ENCODE results near the gene IMPDH2.

The IMPDH2 gene

GRCh38 chr3:49005303-49005680 is 23.9 kb downstream of the IMPDH2 start:
- DNase-seq, result no peak

- DNase-seq, result no peak
Measured at GRCh38 chr3:49004352-49005302, 24.6 kb downstream of the IMPDH2 start.

GRCh38 chr3:49001155-49001554 is 28.0 kb downstream of the IMPDH2 start:
- no peak for DNase-seq

GRCh38 chr3:48999085-48999858 is 29.9 kb downstream of the IMPDH2 start:
- no peak for DNase-seq

- DNase-seq, result no peak
Measured at GRCh38 chr3:48997714-48998637, 31.2 kb downstream of the IMPDH2 start.

- DNase-seq, result no peak
Measured at GRCh38 chr3:48997102-48997635, 32.0 kb downstream of the IMPDH2 start.

- DNase-seq, result no peak
Measured at GRCh38 chr3:48996640-48997039, 32.6 kb downstream of the IMPDH2 start.

- no peak for DNase-seq
Measured at GRCh38 chr3:48993834-48994233, 35.4 kb downstream of the IMPDH2 start.

- no peak for DNase-seq
Measured at GRCh38 chr3:48991851-48992545, 37.2 kb downstream of the IMPDH2 start.

- no peak for DNase-seq
Measured at GRCh38 chr3:48990636-48991469, 38.3 kb downstream of the IMPDH2 start.

- peak; percentile 70 for DNase-seq
Measured at GRCh38 chr3:48989796-48990635, 39.2 kb downstream of the IMPDH2 start, which contains the start of gene P4HTM. Gene P4HTM, plus strand, starts transcription at chr3:48990241. Its CDS starts 16 bp downstream, at chr3:48990257.

GRCh38 chr3:48989126-48989795 is 39.9 kb downstream of the IMPDH2 start:
- no peak for DNase-seq

- no peak for DNase-seq
Measured at GRCh38 chr3:48985831-48986376, 43.3 kb downstream of the IMPDH2 start.

- no peak for DNase-seq
Measured at GRCh38 chr3:48984663-48985062, 44.5 kb downstream of the IMPDH2 start.

GRCh38 chr3:48983096-48983495 is 46.1 kb downstream of the IMPDH2 start:
- DNase-seq, result no peak

- DNase-seq, result no peak
Measured at GRCh38 chr3:48982686-48983085, 46.5 kb downstream of the IMPDH2 start.

GRCh38 chr3:48982016-48982415 is 47.2 kb downstream of the IMPDH2 start:
- no peak for DNase-seq

GRCh38 chr3:48980295-48980694 is 48.9 kb downstream of the IMPDH2 start:
- no peak for DNase-seq

- DNase-seq, result no peak
Measured at GRCh38 chr3:48979451-48979850, 49.7 kb downstream of the IMPDH2 start.

All from effector CD4-positive, alpha-beta T cell (primary cell).